Loucy (cell line): ENCODE data around the gene C1QTNF8.

Experiments used
- H2AFZ ChIP-seq: fragments of 200-600 bp; sonication (generic); 2 replicates; pipeline ENCODE4 v1.6.0; 2016; ENCODE audit warnings: antibody characterized with exemption, mild to moderate bottlenecking, low read length, moderate library complexity
- H3F3A ChIP-seq: fragments of 200-600 bp; 2 replicates; pipeline ENCODE4 v1.6.0; 2016; ENCODE audit warnings: antibody characterized with exemption, low read depth, mild to moderate bottlenecking
- H3K27me3 ChIP-seq: fragments of 200-600 bp; sonication (generic); 2 replicates; pipeline ENCODE4 v1.6.1; 2014; ENCODE audit warnings: low read length, mild to moderate bottlenecking; ENCODE audit not compliant: insufficient read depth, poor library complexity, severe bottlenecking
- H3K36me3 ChIP-seq: fragments of 200-600 bp; sonication (generic); 2 replicates; pipeline ENCODE4 v1.6.1; 2016; ENCODE audit warnings: low read length; ENCODE audit not compliant: insufficient read depth
- H3K4me1 ChIP-seq: fragments of 200-600 bp; sonication (generic); 2 replicates; pipeline ENCODE4 v1.5.1; 2014; ENCODE audit warnings: low read length, mild to moderate bottlenecking; ENCODE audit not compliant: insufficient read depth, poor library complexity, severe bottlenecking
- H3K4me2 ChIP-seq: fragments of 200-600 bp; sonication (generic); 2 replicates; pipeline ENCODE4 v1.6.0; 2014; ENCODE audit warnings: antibody characterized with exemption, low read length, low read depth, mild to moderate bottlenecking; ENCODE audit not compliant: poor library complexity, severe bottlenecking
- H3K4me3 ChIP-seq: fragments of 200-600 bp; sonication (generic); 2 replicates; pipeline ENCODE4 v1.5.1; 2014; ENCODE audit warnings: low read length, mild to moderate bottlenecking, mixed read lengths; ENCODE audit not compliant: poor library complexity, severe bottlenecking
- H3K79me2 ChIP-seq: fragments of 200-600 bp; sonication (generic); 2 replicates; pipeline ENCODE4 v1.6.1; 2014; ENCODE audit warnings: low read length; ENCODE audit not compliant: insufficient read depth
- H3K9ac ChIP-seq: fragments of 200-600 bp; sonication (generic); 2 replicates; pipeline ENCODE4 v1.6.0; 2014; ENCODE audit warnings: mild to moderate bottlenecking, low read depth, low read length, moderate library complexity; ENCODE audit not compliant: poor library complexity, severe bottlenecking
- H3K9me2 ChIP-seq: fragments of 200-600 bp; sonication (generic); replicated peaks from 2 replicates; pipeline ENCODE4 v1.6.1; 2016; ENCODE audit warnings: low read depth, low read length, mixed read lengths
- H3K9me3 ChIP-seq: fragments of 200-600 bp; sonication (generic); 2 replicates; pipeline ENCODE4 v1.6.1; 2014; ENCODE audit warnings: mild to moderate bottlenecking, antibody characterized with exemption, low read length, low read depth; ENCODE audit not compliant: insufficient read depth
- H4K20me1 ChIP-seq: fragments of 200-600 bp; sonication (generic); 2 replicates; pipeline ENCODE4 v1.6.0; 2014; ENCODE audit warnings: antibody characterized with exemption, low read length, mild to moderate bottlenecking; ENCODE audit not compliant: insufficient read depth, poor library complexity, severe bottlenecking
- CTCF ChIP-seq: fragments of 200-600 bp; sonication (generic); conservative IDR thresholded peaks from 2 replicates; pipeline ENCODE4 v1.5.1; 2014; ENCODE audit warnings: mild to moderate bottlenecking, antibody characterized with exemption, low read length
- EZH2phosphoT487 ChIP-seq: fragments of 200-600 bp; IDR thresholded peaks from 2 replicates; pipeline ENCODE4 v1.6.1; 2018; ENCODE audit warnings: antibody characterized with exemption, mild to moderate bottlenecking, moderate library complexity, borderline replicate concordance

C1QTNF8 gene

GRCh38 chr16:1121009-1121408 is 25.0 kb upstream of the C1QTNF8 start:
- H3K4me2 ChIP-seq: no peak overlapping the region
- TF ChIP-seq CTCF (no peak), EZH2phosphoT487 (no peak)

GRCh38 chr16:1120577-1120941 is 24.5 kb upstream of the C1QTNF8 start:
- H2AFZ ChIP-seq: no peak overlapping the region
- no peaks in the 10 kb centered on the region for H3K9me2 ChIP-seq
- no peak for TF ChIP-seq CTCF
- TF ChIP-seq EZH2phosphoT487: no peak
- H3K9me3 ChIP-seq: no peaks in the 10 kb centered on the region
- no peaks in the 10 kb centered on the region for H3K4me1 ChIP-seq
- no peaks in the 10 kb centered on the region for H3K36me3 ChIP-seq
- no peaks in the 10 kb centered on the region for H3K79me2 ChIP-seq
- H4K20me1 ChIP-seq: no peaks in the 10 kb centered on the region
- H3F3A ChIP-seq: no peaks in the 10 kb centered on the region
- no peak overlapping the region for H3K4me2 ChIP-seq
- H3K4me3 ChIP-seq: no peak overlapping the region
- no peak overlapping the region for H3K9ac ChIP-seq
- no peaks in the 10 kb centered on the region for H3K27me3 ChIP-seq

More at GRCh38 chr16:1121009-1121408, 25.0 kb upstream of the C1QTNF8 start:
- no peaks in the 10 kb centered on the region for H3K27me3 ChIP-seq
- H4K20me1 ChIP-seq: no peaks in the 10 kb centered on the region
- no peaks in the 10 kb centered on the region for H3K9me3 ChIP-seq
- H2AFZ ChIP-seq: no peak overlapping the region
- H3F3A ChIP-seq: no peaks in the 10 kb centered on the region
- H3K9ac ChIP-seq: no peak overlapping the region
- no peaks in the 10 kb centered on the region for H3K4me1 ChIP-seq
- H3K9me2 ChIP-seq: no peaks in the 10 kb centered on the region
- H3K79me2 ChIP-seq: no peaks in the 10 kb centered on the region
- H3K36me3 ChIP-seq: no peaks in the 10 kb centered on the region
- H3K4me3 ChIP-seq: no peak overlapping the region

GRCh38 chr16:1119766-1120576 is 23.9 kb upstream of the C1QTNF8 start:
- no peaks in the 10 kb centered on the region for H3F3A ChIP-seq
- H3K9ac ChIP-seq: no peak overlapping the region
- no peak overlapping the region for H3K4me3 ChIP-seq
- TF ChIP-seq CTCF (no peak), EZH2phosphoT487 (no peak)
- H3K79me2 ChIP-seq: no peaks in the 10 kb centered on the region
- H3K4me2 ChIP-seq: no peak overlapping the region
- H3K36me3 ChIP-seq: no peaks in the 10 kb centered on the region
- H3K9me3 ChIP-seq: no peaks in the 10 kb centered on the region
- no peak overlapping the region for H2AFZ ChIP-seq
- H3K4me1 ChIP-seq: no peaks in the 10 kb centered on the region
- no peaks in the 10 kb centered on the region for H3K9me2 ChIP-seq
- H4K20me1 ChIP-seq: no peaks in the 10 kb centered on the region
- no peaks in the 10 kb centered on the region for H3K27me3 ChIP-seq
